ENCODE data around the gene MYO1D.

Gene MYO1D

DNA sequence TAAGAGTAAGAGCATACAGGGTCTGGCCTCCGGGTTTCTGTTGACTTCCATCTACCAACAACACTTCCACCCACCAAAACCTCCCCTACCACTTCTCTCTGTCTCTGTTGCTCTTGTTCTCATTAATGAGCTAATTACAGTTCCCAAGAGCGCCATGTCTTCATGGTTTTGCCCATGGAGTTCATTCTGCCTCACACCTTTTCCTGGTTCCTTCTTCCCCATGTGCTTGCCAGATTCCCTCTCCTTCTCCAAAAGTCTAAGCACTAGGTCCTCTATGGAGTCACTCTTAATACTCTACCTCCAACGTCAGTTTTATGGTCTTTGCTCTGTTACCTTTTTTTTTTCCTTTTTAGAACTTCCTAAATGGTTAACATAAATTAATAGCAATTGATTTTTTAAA lies 92.8 kb downstream of the MYO1D start:
- in situ Hi-C loops (cut with MboI; ENCODE audit: low sequenced_read_pairs): loop anchor here (10.0 kb wide), 1 partner anchor 151 kb away; no protein-coding TSS in a partner anchor

DNA sequence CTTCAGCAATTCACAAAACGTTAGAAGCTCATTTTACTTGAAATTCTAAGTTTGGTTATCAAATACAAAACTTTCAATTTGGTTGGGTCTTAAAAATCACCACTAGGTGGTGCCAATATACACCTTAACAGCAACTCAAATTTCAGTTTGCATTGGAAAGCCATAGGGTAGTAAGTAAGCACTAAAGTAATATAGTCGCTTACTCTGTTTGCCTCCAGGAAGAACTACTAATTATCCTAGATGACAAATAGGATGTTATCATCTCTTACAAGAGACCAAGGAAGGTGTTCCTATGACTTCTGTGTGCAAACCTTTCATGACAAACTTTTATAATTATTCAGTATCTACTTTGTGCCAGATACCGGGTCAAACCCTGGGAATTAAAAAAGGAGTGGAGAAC lies 93.3 kb downstream of the MYO1D start:
- in situ Hi-C loops (cut with MboI; ENCODE audit: low sequenced_read_pairs): loop anchor here (10.0 kb wide), 1 partner anchor 151 kb away; no protein-coding TSS in a partner anchor

DNA sequence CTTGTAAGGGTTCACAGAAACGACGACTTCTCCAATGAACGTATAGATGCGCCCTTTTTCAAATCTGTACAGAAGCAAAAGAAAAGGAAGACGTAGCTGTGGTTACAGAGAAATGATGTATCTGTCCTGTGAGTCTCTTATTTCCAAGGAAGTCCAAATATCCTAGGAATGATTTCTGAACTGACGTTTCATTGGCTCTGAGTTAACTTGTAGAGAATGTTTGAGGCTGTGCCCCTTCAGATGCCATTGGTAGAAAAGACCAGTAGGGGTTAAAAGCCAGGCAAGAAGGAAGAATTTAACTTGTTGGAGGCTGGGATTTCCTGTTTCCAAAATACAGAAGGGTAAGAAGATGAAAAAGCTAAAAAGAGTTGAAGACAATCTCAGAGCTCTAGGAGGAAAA lies 96.2 kb downstream of the MYO1D start:
- in situ Hi-C loops (cut with MboI; ENCODE audit: low sequenced_read_pairs): loop anchor here (10.0 kb wide), 1 partner anchor 154 kb away; no protein-coding TSS in a partner anchor

DNA sequence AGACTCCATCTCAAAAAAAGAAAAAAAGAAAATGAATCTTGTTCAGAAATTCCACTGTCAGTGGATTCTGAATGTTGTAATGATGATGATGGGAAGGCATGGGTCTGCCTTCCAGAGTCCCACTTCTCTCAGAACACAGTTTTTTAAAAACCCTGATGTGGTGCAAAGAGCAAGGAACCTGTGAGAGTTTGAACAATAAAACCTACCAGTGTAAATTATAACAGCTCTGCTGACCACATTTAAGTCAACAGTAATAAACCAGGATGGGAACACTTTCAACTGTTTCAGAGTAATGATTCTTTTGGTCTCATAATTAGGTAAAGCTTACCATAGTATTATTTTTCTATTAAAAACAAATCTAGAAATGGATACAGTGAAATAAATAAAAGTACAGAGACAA lies 99.0 kb downstream of the MYO1D start:
- in situ Hi-C loops (cut with MboI; ENCODE audit: low sequenced_read_pairs): no loop called here

DNA sequence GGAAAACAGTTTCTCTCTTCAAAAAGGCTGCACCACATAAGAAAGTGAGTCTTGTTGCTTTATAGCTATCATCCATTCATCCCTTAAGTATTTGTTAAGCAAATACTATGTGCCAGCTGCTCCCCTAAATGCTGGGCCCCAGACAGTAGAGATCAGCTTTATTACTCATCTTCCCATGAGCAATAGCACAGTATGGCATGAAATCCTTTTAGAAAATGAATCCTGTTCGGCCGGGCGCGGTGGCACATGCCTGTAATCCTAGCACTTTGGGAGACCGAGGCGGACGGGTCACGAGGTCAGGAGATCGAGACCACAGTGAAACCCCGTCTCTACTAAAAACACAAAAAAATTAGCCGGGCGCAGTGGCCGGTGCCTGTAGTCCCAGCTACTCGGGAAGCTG lies 99.5 kb downstream of the MYO1D start:
- in situ Hi-C loops (cut with MboI; ENCODE audit: low sequenced_read_pairs): no loop called here

DNA sequence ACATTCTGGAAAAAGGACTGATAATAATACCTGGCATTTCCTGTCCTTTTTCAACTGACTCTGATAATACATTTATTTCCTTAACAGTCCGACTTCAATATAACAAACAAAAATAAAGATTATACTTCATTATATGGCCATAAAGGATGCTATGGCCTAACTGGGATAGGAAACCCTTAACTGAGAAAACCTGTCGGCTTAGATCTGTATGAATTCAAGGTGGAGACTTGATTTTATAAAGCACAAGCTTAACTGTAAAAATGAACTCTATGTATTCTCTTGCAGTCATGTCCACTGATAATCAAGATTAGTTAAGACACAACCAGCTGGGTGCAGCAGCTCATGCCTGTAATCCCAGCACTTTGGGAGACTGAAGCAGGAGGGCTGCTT lies 102.2 kb downstream of the MYO1D start:
- in situ Hi-C loops (cut with MboI; ENCODE audit: low sequenced_read_pairs): loop anchor here (25.0 kb wide), 2 partner anchors 112 to 312 kb away; no protein-coding TSS in a partner anchor

DNA sequence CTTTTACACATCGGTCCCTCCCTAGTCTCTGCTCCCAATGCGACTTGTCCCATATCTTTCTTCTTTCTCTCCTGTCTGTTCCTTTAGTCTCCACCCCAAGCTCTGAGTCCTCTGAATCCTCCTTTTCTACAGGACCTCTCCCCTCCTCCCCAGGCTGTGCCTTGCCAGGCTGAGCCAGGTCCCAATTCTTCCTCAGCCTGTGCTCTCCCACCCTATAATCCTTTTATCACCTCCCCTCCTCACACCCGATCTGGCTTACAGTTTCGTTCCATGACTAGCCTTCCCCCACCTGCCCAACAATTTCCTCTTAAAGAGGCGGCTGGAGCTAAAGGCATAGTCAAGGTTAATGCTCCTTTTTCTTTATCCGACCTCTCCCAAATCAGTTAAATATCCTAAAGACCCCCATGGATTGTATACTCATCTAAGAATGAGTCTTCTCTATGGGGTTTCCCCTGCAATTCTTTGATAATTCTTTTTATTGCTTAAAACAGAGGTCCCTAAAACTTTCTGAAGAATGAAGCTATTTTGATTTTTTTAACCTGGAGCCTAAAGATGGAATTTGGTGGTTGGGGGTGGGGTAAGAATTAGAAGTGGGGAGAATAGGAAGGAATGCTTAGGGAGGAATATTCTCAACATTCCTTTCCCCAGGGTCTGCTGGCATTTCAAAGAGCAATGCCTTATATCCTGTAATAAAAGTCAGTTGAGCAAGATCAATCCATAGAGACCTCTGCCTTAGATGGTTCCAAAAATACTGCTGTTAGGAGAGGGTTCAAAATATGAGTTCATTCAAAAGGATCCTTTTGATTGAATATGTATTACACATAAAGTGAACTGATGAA lies 102.8 kb downstream of the MYO1D start:
- in situ Hi-C loops (cut with MboI; ENCODE audit: low sequenced_read_pairs): loop anchor here (25.0 kb wide), 2 partner anchors 112 to 312 kb away; no protein-coding TSS in a partner anchor

DNA sequence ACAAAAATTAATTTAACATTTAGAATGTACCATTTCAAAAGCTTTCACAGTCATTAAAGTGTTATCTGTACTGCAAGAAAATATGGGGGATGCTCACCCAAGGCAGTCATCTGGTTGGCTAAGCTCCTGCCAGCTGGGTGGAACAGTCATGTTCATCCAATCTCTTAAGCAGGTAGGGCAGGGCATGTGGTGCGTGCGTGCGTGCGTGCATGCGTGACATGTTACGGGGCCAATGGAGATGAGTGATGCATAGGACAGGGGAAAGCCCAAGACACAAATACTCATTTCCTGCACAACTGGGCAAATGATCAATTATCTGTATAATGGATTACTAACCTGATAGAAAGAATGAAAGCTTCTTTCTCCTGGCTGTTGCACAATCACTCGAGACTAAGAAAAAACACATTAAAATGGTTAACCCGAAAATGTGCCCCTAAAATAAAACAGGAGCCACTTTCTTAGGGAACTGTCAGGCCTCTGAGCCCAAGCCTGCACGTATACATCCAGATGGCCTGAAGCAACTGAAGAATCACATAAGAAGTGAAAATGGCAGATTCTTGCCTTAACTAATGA lies 104.4 kb downstream of the MYO1D start:
- in situ Hi-C loops (cut with MboI; ENCODE audit: low sequenced_read_pairs): loop anchor here (25.0 kb wide), 2 partner anchors 110 to 310 kb away; no protein-coding TSS in a partner anchor

DNA sequence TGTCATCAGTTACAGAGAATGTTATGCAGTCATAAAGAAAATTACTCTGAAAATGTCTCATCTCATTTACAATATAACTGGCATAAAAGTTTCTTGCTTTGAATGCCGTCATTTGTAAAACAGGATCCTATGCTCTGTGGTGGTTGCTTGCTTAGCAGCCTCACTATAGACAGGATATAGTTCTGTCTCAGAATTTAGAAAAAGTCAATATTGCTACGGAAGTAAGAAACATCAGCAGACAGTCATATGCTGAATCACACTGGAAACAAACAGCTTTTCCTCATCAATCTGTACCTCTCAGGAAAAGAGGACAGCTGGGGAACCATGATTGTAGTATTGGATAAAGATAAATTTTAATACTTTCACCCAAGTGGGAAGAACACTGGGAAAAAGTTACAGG lies 105.5 kb downstream of the MYO1D start:
- in situ Hi-C loops (cut with MboI; ENCODE audit: low sequenced_read_pairs): loop anchor here (25.0 kb wide), 2 partner anchors 109 to 309 kb away; no protein-coding TSS in a partner anchor

DNA sequence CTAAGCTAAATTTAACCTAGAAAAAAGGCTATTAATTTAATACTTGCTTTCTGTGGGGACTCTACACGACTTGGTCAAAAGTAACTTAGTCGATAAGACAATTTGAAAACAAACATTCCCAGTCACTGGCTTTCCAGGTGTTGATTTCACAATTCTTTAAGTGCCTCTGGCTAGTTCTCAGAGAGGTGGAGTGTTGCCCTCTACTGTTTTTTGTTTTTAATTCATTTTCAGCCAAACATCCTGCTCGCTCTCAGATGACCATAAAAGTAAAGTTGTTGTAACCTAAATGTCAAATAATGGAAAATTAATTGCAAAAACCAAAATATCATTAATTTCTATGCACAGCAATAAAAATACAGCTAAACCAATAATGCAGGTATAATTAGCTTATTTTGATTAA lies 107.1 kb downstream of the MYO1D start:
- in situ Hi-C loops (cut with MboI; ENCODE audit: low sequenced_read_pairs): loop anchor here (25.0 kb wide), 2 partner anchors 108 to 308 kb away; no protein-coding TSS in a partner anchor

DNA sequence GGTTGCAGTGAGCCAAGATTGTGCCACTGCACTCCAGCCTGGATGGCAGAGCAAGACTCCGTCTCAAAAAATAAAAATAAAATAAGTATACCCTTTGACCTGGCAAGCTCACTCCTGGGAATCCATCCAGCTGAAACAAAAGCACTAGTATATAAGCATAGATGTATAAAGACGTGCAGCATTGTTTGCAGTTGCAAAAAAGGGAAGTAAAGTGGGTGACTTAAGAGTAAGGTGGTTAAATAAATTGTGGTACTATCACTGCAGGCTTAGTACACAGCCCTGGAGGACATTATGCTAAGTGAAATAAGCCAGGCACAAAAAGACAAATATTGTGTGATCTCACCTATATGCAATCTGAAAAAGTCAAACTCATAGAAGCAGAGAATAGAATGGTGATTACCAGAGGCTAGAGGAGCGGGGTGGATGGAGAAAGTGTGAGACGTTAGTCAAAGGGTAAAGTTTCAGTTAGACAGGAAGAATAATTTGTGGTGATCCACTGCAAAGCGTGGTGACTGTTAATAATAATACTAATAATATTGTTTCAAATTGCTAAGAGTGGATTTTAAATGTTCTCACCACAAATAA lies 113.0 kb downstream of the MYO1D start:
- in situ Hi-C loops (cut with MboI; ENCODE audit: low sequenced_read_pairs): loop anchor here (25.0 kb wide), 2 partner anchors 102 to 302 kb away; no protein-coding TSS in a partner anchor

DNA sequence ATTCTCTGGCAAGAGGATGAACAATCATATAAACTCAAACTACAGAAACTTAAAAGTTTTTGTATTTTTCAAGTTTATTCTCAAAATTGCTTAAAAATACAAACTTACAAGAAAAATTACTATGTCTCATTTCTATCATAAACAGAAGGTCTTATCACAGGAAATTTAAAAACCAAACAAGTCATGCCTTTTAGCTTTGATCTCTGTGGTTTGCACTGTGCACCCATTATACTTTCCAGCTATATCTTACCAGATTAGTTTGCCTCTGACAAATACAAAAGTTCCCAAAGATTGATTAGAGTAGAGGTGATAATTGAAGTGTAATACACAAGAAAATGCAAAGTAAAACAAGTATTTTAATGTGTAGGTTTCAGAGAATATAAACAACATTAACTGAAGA lies 117.4 kb downstream of the MYO1D start:
- in situ Hi-C loops (cut with MboI; ENCODE audit: low sequenced_read_pairs): loop anchor here (25.0 kb wide), 2 partner anchors 97 to 297 kb away; no protein-coding TSS in a partner anchor

DNA sequence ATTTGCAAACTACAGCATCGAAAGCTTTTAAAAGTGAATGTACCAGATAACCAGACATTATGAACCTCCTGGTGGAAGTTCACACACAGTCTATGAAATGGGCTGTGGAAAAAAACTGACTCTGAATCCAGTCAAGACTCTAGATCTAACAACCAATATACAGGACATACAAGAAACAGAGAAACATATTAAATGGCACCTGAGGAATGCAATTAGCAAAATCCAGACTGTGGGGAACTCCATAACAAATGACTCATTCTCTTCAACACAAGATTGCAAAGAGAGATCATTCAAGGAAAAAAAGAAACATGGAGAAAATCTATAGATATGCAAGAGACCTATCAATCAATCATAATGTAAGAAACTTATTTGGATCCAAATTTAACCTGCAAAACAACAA lies 119.0 kb downstream of the MYO1D start:
- in situ Hi-C loops (cut with MboI; ENCODE audit: low sequenced_read_pairs): loop anchor here (25.0 kb wide), 2 partner anchors 96 to 296 kb away; no protein-coding TSS in a partner anchor

DNA sequence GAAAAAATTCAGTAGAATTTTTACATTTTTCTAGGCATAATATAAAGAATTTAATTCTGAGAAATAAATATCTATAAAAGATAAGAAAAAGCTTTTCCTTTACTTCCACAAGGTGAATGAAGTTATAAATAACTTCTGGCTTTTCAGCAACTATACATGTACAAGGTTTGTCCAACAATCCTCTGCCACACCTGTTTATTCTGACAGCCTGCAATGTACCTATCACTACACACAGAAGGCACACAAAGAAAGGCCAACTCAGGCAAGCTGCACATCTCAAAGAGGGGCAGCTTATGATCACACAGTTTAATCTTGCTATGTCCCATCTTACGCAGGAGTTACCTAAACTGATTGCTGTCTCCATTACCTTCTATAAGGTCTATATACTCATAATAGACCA lies 120.2 kb downstream of the MYO1D start:
- in situ Hi-C loops (cut with MboI; ENCODE audit: low sequenced_read_pairs): loop anchor here (25.0 kb wide), 2 partner anchors 94 to 294 kb away; no protein-coding TSS in a partner anchor

DNA sequence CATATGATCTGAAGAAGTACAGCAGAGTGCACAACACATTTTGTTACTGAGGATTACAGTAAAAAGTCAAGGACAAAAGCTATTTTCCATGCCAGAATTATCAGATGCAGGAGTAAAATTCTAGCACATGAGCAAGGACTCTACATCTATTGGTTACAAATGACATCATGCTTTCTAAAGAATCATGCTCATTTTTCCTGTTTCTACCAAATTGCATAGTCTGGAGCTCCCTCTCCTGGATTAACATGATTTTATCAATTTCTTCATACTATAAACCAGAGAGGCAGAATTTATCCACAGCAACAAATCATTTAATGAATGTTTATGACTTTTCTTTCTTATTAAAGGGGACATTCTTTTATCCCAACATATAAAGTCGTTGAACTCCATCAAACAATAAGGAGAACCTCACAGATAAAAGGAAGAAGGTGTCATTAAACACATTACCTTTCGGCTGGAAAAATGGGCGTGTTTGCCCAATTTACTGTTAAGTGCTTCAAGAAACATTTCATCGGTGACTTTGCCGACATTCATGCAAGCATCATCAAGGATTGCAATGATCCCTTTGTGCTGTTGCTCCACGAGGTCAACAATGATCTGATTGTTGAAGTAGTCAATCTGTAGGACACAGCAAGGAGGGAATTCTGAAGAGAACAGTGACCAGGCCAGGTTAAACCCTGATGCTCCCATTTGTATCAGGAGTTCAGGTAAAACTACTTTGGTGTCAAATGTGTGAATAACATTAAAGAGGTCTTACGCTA lies 121.7 kb downstream of the MYO1D start:
- in situ Hi-C loops (cut with MboI; ENCODE audit: low sequenced_read_pairs): loop anchor here (25.0 kb wide), 2 partner anchors 93 to 293 kb away; no protein-coding TSS in a partner anchor

DNA sequence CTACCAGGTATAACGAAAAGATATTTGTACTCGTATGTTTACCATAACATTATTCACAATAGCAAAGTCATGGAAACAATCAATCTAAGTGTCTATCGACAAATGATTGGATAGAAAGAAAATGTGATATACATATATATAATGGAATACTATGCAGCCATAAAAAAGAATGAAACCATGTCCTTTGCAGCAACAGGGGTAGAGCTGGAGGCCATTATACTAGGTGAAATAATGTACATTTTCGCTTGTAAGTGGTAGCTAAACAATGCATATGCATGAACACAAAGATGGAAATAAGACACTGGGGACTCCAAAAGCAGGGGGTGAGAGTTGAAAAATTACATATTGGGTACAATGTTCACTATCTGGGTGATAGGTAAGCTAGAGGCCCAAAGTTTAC lies 124.0 kb downstream of the MYO1D start:
- in situ Hi-C loops (cut with MboI; ENCODE audit: low sequenced_read_pairs): loop anchor here (25.0 kb wide), 2 partner anchors 91 to 291 kb away; no protein-coding TSS in a partner anchor

DNA sequence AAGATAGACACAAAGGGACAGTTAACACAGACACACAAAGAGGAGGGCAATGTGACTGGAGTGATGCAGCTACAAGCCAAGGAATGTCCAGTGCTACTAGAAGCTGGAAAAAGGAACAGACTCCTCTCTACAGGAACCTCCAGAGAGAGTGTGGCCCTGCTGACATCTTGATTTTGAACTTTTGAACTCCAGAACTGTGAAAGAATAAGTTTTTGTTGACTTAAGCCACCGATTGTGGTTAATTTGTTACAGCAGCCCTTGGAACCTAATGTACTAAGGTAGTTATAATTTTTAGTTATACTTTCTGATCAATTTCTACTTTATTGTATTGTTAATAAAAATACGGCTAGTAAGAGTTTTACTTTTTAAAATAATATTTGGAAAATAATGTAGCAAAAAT lies 129.1 kb downstream of the MYO1D start:
- in situ Hi-C loops (cut with MboI; ENCODE audit: low sequenced_read_pairs): no loop called here

DNA sequence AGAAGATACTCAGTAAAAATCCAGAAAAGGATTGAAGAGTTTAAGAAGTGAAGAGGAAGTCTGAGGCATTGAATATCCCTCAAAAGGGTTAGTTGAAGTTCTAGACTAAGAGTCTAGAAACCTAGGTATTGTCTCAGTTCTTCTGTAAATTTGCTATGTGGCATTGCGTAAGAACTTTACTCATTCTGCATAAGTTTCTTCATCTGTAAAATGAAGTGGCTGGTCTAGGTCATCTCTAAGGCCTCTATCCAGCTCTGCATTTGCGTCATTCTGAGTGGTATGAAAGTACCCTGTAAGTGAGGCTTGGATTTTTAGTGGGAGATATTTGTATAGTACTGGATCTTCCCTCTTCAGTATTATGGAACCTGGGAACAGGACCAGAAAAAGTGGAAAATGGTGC lies 130.2 kb downstream of the MYO1D start:
- in situ Hi-C loops (cut with MboI; ENCODE audit: low sequenced_read_pairs): no loop called here

DNA sequence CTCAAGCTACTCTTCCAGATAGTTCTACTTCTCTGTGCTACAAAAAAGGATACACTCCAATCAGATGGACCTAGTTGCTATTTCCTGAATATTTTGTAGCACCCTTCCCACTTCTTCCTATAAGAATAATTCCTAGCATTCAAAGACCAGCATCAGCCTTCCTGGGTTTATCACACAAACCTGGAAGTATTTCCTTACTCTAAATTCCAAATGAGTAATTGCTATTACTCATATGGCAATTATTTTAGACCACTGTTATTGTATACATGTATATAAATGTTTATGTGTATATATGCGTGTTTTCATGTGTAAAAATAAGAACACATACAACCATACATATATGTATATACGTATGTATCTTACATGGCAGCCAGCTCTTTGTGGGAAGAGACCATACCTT lies 130.6 kb downstream of the MYO1D start:
- in situ Hi-C loops (cut with MboI; ENCODE audit: low sequenced_read_pairs): no loop called here

All from HL-60/S4 treated with phorbol 12-myristate 13-acetate at 8.2 ng/mL for 4 days and 3 days (cell line).